ENCODE results near the gene UNC5B.

- TF ChIP-seq CTCF (IDR thresholded peaks at IDR 0.05), result no peak
- no peak for TF ChIP-seq POLR2A (IDR thresholded peaks at IDR 0.05)
Measured at GRCh38 chr10:71191551-71192076, 20.8 kb upstream of the UNC5B start.
